GM15510 (cell line): ENCODE measurements around the gene CERS6.

Experiments used
- POLR2A ChIP-seq: IDR thresholded peaks from 3 replicates; pipeline ENCODE4 v1.6.1; 2011; ENCODE audit warnings: borderline replicate concordance; ENCODE audit not compliant: insufficient read length; ENCODE audit errors: extremely low read depth

Gene CERS6

GRCh38 chr2:168749297-168749696 lies 293.2 kb downstream of the CERS6 start:
- no peak for TF ChIP-seq POLR2A

DNA sequence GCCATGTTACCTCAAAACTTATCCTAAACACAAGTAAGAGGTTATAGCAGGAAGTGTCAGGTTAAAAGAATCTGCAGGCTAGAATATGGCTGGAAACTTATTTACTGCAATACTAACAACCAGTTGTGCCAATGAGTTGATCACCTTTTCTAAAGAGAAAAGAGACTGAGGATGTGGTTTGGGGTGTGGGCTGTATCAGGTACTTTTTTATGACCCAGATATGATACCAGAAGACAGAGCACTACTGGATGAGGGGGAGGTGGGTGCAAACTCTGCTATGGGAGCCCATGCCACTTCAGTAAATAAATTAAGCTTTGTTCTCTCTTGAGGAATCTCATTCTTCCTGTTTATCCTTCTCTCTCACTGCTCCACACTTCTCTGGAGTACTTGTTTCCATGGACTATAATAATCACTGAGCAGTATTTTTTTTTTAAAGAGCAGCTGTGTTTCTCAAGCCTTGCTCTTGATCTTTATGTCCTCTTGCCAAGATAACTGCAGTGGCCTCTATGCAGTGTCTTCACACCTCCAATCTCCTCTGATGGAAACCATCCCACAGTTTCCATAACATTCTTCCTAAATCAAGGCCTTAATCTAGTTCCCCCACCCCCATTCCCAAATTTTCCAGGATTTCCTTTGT lies 295.1 kb downstream of the CERS6 start:
- TF ChIP-seq POLR2A = no peak

- TF ChIP-seq POLR2A = no peak
Observed at GRCh38 chr2:168752361-168752760, 296.3 kb downstream of the CERS6 start.

GRCh38 chr2:168753765-168754329 lies 297.8 kb downstream of the CERS6 start:
- no peak for TF ChIP-seq POLR2A

DNA sequence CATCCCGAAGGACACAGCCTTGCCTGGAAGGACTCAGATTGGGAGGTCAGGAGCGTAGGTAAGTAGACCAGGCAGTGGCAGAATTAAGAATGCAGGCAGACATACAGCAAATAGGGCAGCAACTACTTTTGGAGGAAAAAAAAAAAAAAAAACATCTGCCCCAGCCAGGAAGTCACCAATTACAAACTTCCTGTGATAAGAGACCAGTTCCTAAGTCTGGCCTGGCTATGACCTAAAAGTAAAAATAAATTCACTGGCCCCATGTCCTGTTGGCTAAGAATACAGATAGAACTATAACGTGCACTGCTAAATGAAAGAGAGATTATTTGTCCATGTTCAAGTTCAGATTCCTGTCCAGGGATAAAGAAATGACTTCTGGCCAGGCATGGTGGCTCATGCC lies 301.2 kb downstream of the CERS6 start:
- no peak for TF ChIP-seq POLR2A

DNA sequence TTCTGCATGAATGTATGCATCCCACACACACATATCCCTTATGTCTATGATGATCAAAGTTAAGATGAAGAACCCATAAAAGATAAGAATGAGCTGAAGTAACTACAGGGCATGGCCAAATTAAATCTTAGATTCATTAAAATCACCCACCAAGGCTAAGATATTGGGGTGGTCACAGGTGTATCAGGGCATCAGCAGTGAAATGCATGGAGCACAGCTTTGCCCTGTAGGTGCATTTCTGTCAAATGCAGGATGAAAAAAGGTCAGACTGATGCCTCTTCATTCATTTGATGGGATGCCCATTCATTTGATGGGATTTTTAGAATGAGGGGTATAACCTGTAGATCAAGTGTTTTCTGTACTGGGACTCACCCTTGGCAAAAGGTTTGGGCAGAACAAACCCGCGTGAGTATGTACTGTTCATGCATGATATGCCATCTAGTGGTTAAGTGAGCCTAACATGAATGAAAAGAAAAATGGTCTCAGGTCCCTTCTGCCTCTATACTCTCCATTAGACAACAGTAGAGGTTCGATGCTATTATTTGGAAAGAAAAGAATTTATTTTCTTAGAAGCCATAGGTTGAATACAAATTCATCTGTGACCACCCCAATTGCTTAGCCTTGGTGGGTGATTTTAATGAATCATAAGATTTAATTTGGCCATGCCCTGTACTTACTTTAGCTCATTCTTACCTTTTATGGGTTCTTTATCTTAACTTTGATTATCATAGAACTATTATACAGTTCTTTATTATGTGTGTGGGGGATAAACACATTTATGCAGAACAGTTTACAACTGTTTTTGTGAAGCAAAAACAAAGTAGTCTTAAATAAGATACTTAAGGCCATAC lies 303.1 kb downstream of the CERS6 start:
- TF ChIP-seq POLR2A = no peak

DNA sequence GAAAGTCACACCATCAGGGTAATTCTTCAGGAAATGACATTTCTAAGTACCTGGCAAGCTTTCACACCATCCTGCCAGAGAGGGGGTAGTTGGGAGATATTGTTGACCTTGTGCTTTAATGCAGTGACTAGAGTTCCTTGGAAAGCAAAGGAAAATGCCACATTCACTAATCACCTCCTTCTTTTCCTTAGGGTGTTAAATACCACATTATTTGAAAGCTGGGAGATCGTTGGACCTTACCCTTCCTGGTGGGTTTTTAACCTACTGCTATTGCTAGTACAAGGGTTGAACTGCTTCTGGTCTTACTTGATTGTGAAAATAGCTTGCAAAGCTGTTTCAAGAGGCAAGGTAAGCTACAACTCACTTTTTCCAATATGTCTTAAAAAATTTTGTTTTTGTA lies 309.3 kb downstream of the CERS6 start:
- TF ChIP-seq POLR2A = no peak

GRCh38 chr2:168766600-168766999 lies 310.5 kb downstream of the CERS6 start:
- no peak for TF ChIP-seq POLR2A

GRCh38 chr2:168767258-168767657 lies 311.2 kb downstream of the CERS6 start:
- TF ChIP-seq POLR2A = no peak

GRCh38 chr2:168770796-168771195 lies 314.7 kb downstream of the CERS6 start:
- TF ChIP-seq POLR2A = no peak

DNA sequence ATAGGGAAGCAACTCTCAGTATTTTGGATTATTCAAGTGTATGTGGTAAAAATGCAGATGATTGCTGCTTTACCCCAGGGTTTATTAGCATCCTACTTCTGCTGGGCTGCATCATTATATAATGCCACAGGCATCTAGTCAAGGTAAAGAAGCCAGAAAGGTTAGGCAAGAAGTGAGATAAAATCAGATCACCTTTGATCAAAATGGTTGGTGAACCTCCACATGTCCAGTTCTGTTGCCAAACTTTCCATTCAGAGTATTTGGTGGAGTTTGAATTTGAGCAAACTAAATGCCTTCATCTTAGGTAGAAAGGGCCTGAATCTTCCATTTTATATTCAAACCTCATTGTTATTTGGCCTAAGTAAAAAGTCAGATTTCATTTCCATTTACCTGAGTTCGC lies 316.6 kb downstream of the CERS6 start:
- TF ChIP-seq POLR2A = no peak

DNA sequence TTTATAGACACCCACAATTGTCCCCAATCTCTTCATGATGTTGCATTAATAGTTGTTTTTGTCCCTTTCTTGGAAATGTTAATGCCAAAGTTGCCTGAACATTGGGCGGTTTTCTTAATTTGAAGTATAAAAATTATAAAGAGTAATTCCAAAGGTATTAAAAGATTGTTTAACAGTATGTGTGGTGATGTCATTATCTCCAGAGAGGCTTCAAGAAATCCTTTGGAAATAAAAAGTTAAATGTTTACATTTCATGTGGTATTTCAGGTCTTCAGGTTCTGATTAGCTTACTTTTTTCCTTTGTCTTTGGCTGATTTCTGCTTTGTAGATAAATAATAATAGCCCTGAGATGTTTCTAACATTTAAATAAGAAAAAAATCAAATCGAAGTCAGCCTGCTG lies 317.1 kb downstream of the CERS6 start:
- no peak for TF ChIP-seq POLR2A

- TF ChIP-seq POLR2A = no peak
Observed at GRCh38 chr2:168773719-168774521, 317.8 kb downstream of the CERS6 start.

- no peak for TF ChIP-seq POLR2A
Observed at GRCh38 chr2:168775837-168776236, 319.8 kb downstream of the CERS6 start.

- no peak for TF ChIP-seq POLR2A
Observed at GRCh38 chr2:168780669-168781071, 324.6 kb downstream of the CERS6 start.
